T47D (cell line): ENCODE results near the gene DGKD.

Source experiments
- DNase-seq, 2 experiments: peaks; one replicate each; pipeline versions ENCODE4 v3.0.0 to v3.0.0-alpha.2; 2011 to 2012; ENCODE audit warnings: low read depth in 1 of 2, low spot score in 1 of 2
- JUND ChIP-seq: IDR thresholded peaks from 2 replicates; pipeline ENCODE4 v1.6.1; 2012; ENCODE audit warnings: low read depth
- in situ Hi-C: cut with HindIII; loops from 2 replicates; pipeline ENCODE4 v1.10.0; 2016; ENCODE audit warnings: low sequenced_read_pairs, low pct_unique_long_range_greater_than_20kb

The DGKD gene

GRCh38 chr2:233436691-233437438 lies 82.6 kb downstream of the DGKD start:
- DNase-seq: no peak
- no peak for TF ChIP-seq JUND
- in situ Hi-C loops: no loop called here

GRCh38 chr2:233437439-233437955 lies 83.2 kb downstream of the DGKD start:
- no peak for TF ChIP-seq JUND
- in situ Hi-C loops: no loop called here
- DNase-seq: no peak

GRCh38 chr2:233438573-233439147 lies 84.4 kb downstream of the DGKD start:
- DNase-seq: no peak
- in situ Hi-C loops: no loop called here
- TF ChIP-seq JUND: no peak

- no peak for DNase-seq
- in situ Hi-C loops: no loop called here
- no peak for TF ChIP-seq JUND
Observed at GRCh38 chr2:233439191-233439590, 84.9 kb downstream of the DGKD start.

- DNase-seq: no peak
- in situ Hi-C loops: no loop called here
- TF ChIP-seq JUND: no peak
Observed at GRCh38 chr2:233440314-233440713, 86.0 kb downstream of the DGKD start.

GRCh38 chr2:233440714-233441113 lies 86.4 kb downstream of the DGKD start:
- DNase-seq: no peak
- in situ Hi-C loops: no loop called here
- no peak for TF ChIP-seq JUND

- no peak for DNase-seq
- TF ChIP-seq JUND: no peak
- in situ Hi-C loops: no loop called here
Observed at GRCh38 chr2:233441161-233442027, 87.1 kb downstream of the DGKD start.

GRCh38 chr2:233442028-233442310 lies 87.7 kb downstream of the DGKD start:
- in situ Hi-C loops: no loop called here
- DNase-seq: no peak
- TF ChIP-seq JUND: no peak

- in situ Hi-C loops: no loop called here
- no peak for TF ChIP-seq JUND
- DNase-seq: peak; percentile 77 to 91
Observed at GRCh38 chr2:233443511-233444183, 89.4 kb downstream of the DGKD start.

GRCh38 chr2:233444501-233444900 lies 90.2 kb downstream of the DGKD start:
- TF ChIP-seq JUND: no peak
- in situ Hi-C loops: no loop called here
- no peak for DNase-seq

- TF ChIP-seq JUND: no peak
- in situ Hi-C loops: no loop called here
- DNase-seq: no peak
Observed at GRCh38 chr2:233445152-233445830, 91.0 kb downstream of the DGKD start.

- TF ChIP-seq JUND: no peak
- in situ Hi-C loops: no loop called here
- DNase-seq: no peak
Observed at GRCh38 chr2:233446121-233446520, 91.8 kb downstream of the DGKD start.
